Neural progenitor cell (in vitro differentiated cells): Measurements from ENCODE around the gene SLC35A2. TPM values are rescaled to one million over a fixed set of nuclear protein-coding genes. Genes with fewer than 3 reads are reported as not detected.

Experiments
- DNase-seq: peaks from one replicate; pipeline ENCODE4 v3.0.0-alpha.2; 2016; ENCODE audit warnings: low spot score
- H2AFZ ChIP-seq: fragments of 200-600 bp; sonication (generic); replicated peaks from 2 replicates; pipeline ENCODE4 v1.6.1; 2016; ENCODE audit warnings: antibody characterized with exemption
- H3F3A ChIP-seq: fragments of 200-600 bp; sonication (generic); 2 replicates; pipeline ENCODE4 v1.6.1; 2016; ENCODE audit warnings: antibody characterized with exemption, low read depth
- H3K27ac ChIP-seq: fragments of 200-600 bp; sonication (generic); 2 replicates; pipeline ENCODE4 v1.5.1; 2016; ENCODE audit warnings: mild to moderate bottlenecking
- H3K27me3 ChIP-seq: fragments of 200-600 bp; sonication (generic); 2 replicates; pipeline ENCODE4 v1.6.1; 2016; ENCODE audit warnings: mild to moderate bottlenecking, moderate library complexity
- H3K36me3 ChIP-seq: fragments of 200-600 bp; sonication (generic); 2 replicates; pipeline ENCODE4 v1.5.1; 2016
- H3K4me1 ChIP-seq: fragments of 200-600 bp; sonication (generic); 2 replicates; pipeline ENCODE4 v1.6.1; 2016; ENCODE audit warnings: mixed run types
- H3K4me2 ChIP-seq: fragments of 200-600 bp; sonication (generic); 2 replicates; pipeline ENCODE4 v1.6.1; 2016
- H3K4me3 ChIP-seq: fragments of 200-600 bp; sonication (generic); 2 replicates; pipeline ENCODE4 v1.5.1; 2016
- H3K79me2 ChIP-seq: fragments of 200-600 bp; sonication (generic); 2 replicates; pipeline ENCODE4 v1.6.1; 2016; ENCODE audit warnings: low read depth
- H3K9ac ChIP-seq: fragments of 200-600 bp; sonication (generic); 2 replicates; pipeline ENCODE4 v1.6.1; 2016
- H3K9me3 ChIP-seq: fragments of 200-600 bp; sonication (generic); 2 replicates; pipeline ENCODE4 v1.5.1; 2016; ENCODE audit warnings: low read depth
- H4K20me1 ChIP-seq: fragments of 200-600 bp; sonication (generic); 2 replicates; pipeline ENCODE4 v1.6.1; 2016; ENCODE audit warnings: low read depth
- H3K27ac Mint-ChIP-seq: 3 replicates; pipeline ENCODE4 v1.8.0; 2021; ENCODE audit warnings: mixed read lengths
- H3K27me3 Mint-ChIP-seq: 2 replicates; pipeline ENCODE4 v1.8.0; 2022; ENCODE audit warnings: low read depth, mild to moderate bottlenecking, inconsistent platforms, moderate library complexity, mixed read lengths; ENCODE audit not compliant: insufficient read depth
- H3K36me3 Mint-ChIP-seq: 3 replicates; pipeline ENCODE4 v1.8.0; 2021; ENCODE audit warnings: mixed read lengths
- H3K4me1 Mint-ChIP-seq: 3 replicates; pipeline ENCODE4 v1.8.0; 2021; ENCODE audit warnings: mixed read lengths
- H3K4me3 Mint-ChIP-seq: 3 replicates; pipeline ENCODE4 v1.8.0; 2021; ENCODE audit warnings: mild to moderate bottlenecking, moderate library complexity, mixed read lengths
- H3K9me3 Mint-ChIP-seq: 3 replicates; pipeline ENCODE4 v1.8.0; 2020; ENCODE audit warnings: mixed read lengths
- CTCF ChIP-seq: fragments of 200-600 bp; sonication (generic); IDR thresholded peaks from 2 replicates; pipeline ENCODE4 v1.5.1; 2017; ENCODE audit warnings: antibody characterized with exemption, mild to moderate bottlenecking
- EZH2 ChIP-seq: fragments of 200-600 bp; sonication (generic); IDR thresholded peaks from 2 replicates; pipeline ENCODE4 v1.6.1; 2017; ENCODE audit warnings: antibody characterized with exemption, mild to moderate bottlenecking, moderate library complexity
- EZH2phosphoT487 ChIP-seq: fragments of 200-600 bp; sonication (generic); IDR thresholded peaks from 2 replicates; pipeline ENCODE4 v1.6.1; 2017; ENCODE audit warnings: antibody characterized with exemption
- total RNA-seq: library from RNA; depleted of rRNA; stranded (reverse); fragments of >200 nt; gene quantifications from 2 replicates; pipeline ENCODE4 v1.2.3, GENCODE V29; 2015; ENCODE audit warnings: low replicate concordance

Gene SLC35A2
- total RNA-seq, 1 donor from 2014 or later, result 8.6 TPM

- Histone ChIP-seq H4K20me1 (peaks cover 19% of the 10 kb centered on the region), H3K9me3 (no peaks in the 10 kb centered on the region), H3K4me3 (no peak overlapping the region), H3K9ac (no peak overlapping the region), H3K27ac (no peak overlapping the region), H2AFZ (no peak overlapping the region), H3F3A (peaks cover 15% of the 10 kb centered on the region), H3K4me1 (peaks cover 5% of the 10 kb centered on the region), H3K27me3 (no peaks in the 10 kb centered on the region), H3K4me2 (peak overlapping the region; percentile 18), H3K79me2 (peaks cover 30% of the 10 kb centered on the region), H3K36me3 (no peaks in the 10 kb centered on the region)
- DNase-seq, result peak; percentile 41
- Mint-ChIP-seq H3K4me3 (peak overlapping the region; percentile 24), H3K27me3 (peaks cover 3% of the 10 kb centered on the region), H3K4me1 (peaks cover 29% of the 10 kb centered on the region), H3K9me3 (peaks cover 13% of the 10 kb centered on the region), H3K27ac (no peak overlapping the region), H3K36me3 (peaks cover 13% of the 10 kb centered on the region)
- TF ChIP-seq CTCF, result no peak
- TF ChIP-seq EZH2, result no peak
- no peak for TF ChIP-seq EZH2phosphoT487
Observed at GRCh38 chrX:48920718-48921104, 9.3 kb upstream of the SLC35A2 start.

- no peak overlapping the region for H3K27ac ChIP-seq
Observed at GRCh38 chrX:48919947-48920717, 8.7 kb upstream of the SLC35A2 start.

GRCh38 chrX:48919360-48919841, 8.0 kb upstream of the SLC35A2 start:
- H3K27me3 ChIP-seq, result no peaks in the 10 kb centered on the region
- peaks cover 15% of the 10 kb centered on the region for H3F3A ChIP-seq
- no peak for DNase-seq
- no peaks in the 10 kb centered on the region for H3K36me3 ChIP-seq
- H3K9me3 ChIP-seq, result no peaks in the 10 kb centered on the region
- H3K4me3 ChIP-seq, result peak overlapping the region; percentile 77
- H3K4me2 ChIP-seq, result peak overlapping the region; percentile 68
- H3K4me1 ChIP-seq, result peaks cover 5% of the 10 kb centered on the region
- no peak for TF ChIP-seq EZH2
- no peak for TF ChIP-seq CTCF
- TF ChIP-seq EZH2phosphoT487, result no peak
- H3K9ac ChIP-seq, result no peak overlapping the region
- Mint-ChIP-seq H3K27ac (no peak overlapping the region), H3K36me3 (peaks cover 8% of the 10 kb centered on the region), H3K9me3 (peaks cover 8% of the 10 kb centered on the region), H3K27me3 (peaks cover 3% of the 10 kb centered on the region), H3K4me3 (peak overlapping the region; percentile 91), H3K4me1 (peaks cover 29% of the 10 kb centered on the region)
- H3K27ac ChIP-seq, result peak overlapping the region; percentile 43
- no peak overlapping the region for H2AFZ ChIP-seq
- peaks cover 32% of the 10 kb centered on the region for H3K79me2 ChIP-seq
- peaks cover 19% of the 10 kb centered on the region for H4K20me1 ChIP-seq

More at GRCh38 chrX:48919947-48920717, 8.7 kb upstream of the SLC35A2 start:
- Mint-ChIP-seq H3K4me1 (peaks cover 29% of the 10 kb centered on the region), H3K4me3 (peak overlapping the region; percentile 91), H3K27ac (no peak overlapping the region), H3K9me3 (peaks cover 10% of the 10 kb centered on the region), H3K36me3 (peaks cover 10% of the 10 kb centered on the region), H3K27me3 (peaks cover 3% of the 10 kb centered on the region)
- Histone ChIP-seq H4K20me1 (peaks cover 19% of the 10 kb centered on the region), H3K4me2 (peak overlapping the region; percentile 68), H3K4me3 (no peak overlapping the region), H3K27me3 (no peaks in the 10 kb centered on the region), H3F3A (peaks cover 15% of the 10 kb centered on the region), H3K9ac (no peak overlapping the region), H3K4me1 (peaks cover 5% of the 10 kb centered on the region), H3K36me3 (no peaks in the 10 kb centered on the region), H3K9me3 (no peaks in the 10 kb centered on the region), H2AFZ (no peak overlapping the region), H3K79me2 (peaks cover 33% of the 10 kb centered on the region)
- TF ChIP-seq CTCF, result no peak
- no peak for TF ChIP-seq EZH2
- no peak for TF ChIP-seq EZH2phosphoT487
- DNase-seq, result no peak
